ENCODE results near the gene VTI1A.

- no peak for TF ChIP-seq ETV5 (CRISPR knock-in tag; IDR thresholded peaks at IDR 0.05; ENCODE audit: low read depth)
- TF ChIP-seq, protein P1, sequence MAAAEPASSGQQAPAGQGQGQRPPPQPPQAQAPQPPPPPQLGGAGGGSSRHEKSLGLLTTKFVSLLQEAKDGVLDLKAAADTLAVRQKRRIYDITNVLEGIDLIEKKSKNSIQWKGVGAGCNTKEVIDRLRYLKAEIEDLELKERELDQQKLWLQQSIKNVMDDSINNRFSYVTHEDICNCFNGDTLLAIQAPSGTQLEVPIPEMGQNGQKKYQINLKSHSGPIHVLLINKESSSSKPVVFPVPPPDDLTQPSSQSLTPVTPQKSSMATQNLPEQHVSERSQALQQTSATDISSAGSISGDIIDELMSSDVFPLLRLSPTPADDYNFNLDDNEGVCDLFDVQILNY (CRISPR knock-in tag; IDR thresholded peaks at IDR 0.05): no peak
- no peak for TF ChIP-seq GABPA (tag; conservative IDR thresholded peaks at IDR 0.05; ENCODE audit: low read depth)
- TF ChIP-seq RAD51 (IDR thresholded peaks at IDR 0.05; ENCODE audit: borderline replicate concordance, low read depth): no peak
- TF ChIP-seq HMGXB4 (CRISPR knock-in tag; IDR thresholded peaks at IDR 0.05): no peak
- no peak for TF ChIP-seq FOXK1 (CRISPR knock-in tag; IDR thresholded peaks at IDR 0.05; ENCODE audit: borderline replicate concordance)
- TF ChIP-seq POLR2AphosphoS5 (IDR thresholded peaks at IDR 0.05; ENCODE audit: control insufficient read depth, insufficient read depth, low read depth, low read length): no peak
- no peak for TF ChIP-seq NR2C1 (IDR thresholded peaks at IDR 0.05)
- no peak for TF ChIP-seq NR2C1 (tag; IDR thresholded peaks at IDR 0.05)
- no peak for TF ChIP-seq GATAD2A (IDR thresholded peaks at IDR 0.05)
These were observed 380.1 kb downstream of the VTI1A start for GRCh38 chr10:112827086-112827485.

Measured in K562 (cell line).